T-helper 1 cell treated with Interleukin-12 subunit alpha and Interleukin-12 subunit beta and Interleukin-4 antibody, amounts not matched to agents 30 ng/mL and 1 ng/mL, for 36 hours (primary cell): ENCODE measurements around the gene PRDX5. TPM values are rescaled to one million over a fixed set of nuclear protein-coding genes. Genes with fewer than 3 reads are reported as not detected.

ENCODE experiments used
- intact Hi-C: fragments of 100-400 bp; cut with micrococcal nuclease; formaldehyde crosslinking; loops from one replicate; pipeline ENCODE4 v1.15.1; 2024
- total RNA-seq: library from RNA; stranded (reverse); gene quantifications from 2 replicates; pipeline ENCODE4 v1.2.3, GENCODE V29; 2022

PRDX5 gene
- total RNA-seq, 1 donor from 2014 or later: 101 TPM

GRCh38 chr11:64289002-64289564 is 28.8 kb upstream of the PRDX5 start:
- intact Hi-C loops: no loop called here

- intact Hi-C loops: no loop called here
These were observed 27.3 kb upstream of the PRDX5 start for GRCh38 chr11:64290352-64291261.

- intact Hi-C loops: no loop called here
These were observed 26.6 kb upstream of the PRDX5 start, which contains the start of gene KCNK4 for GRCh38 chr11:64291262-64291751. Gene KCNK4 (plus strand): TSS chr11:64291302. CDS start chr11:64293019, 1,717 bp downstream.

GRCh38 chr11:64291752-64292459 is 26.0 kb upstream of the PRDX5 start:
- intact Hi-C loops: no loop called here

GRCh38 chr11:64292460-64293254 is 25.3 kb upstream of the PRDX5 start:
- intact Hi-C loops: no loop called here

- intact Hi-C loops: no loop called here
These were observed 23.1 kb upstream of the PRDX5 start for GRCh38 chr11:64294774-64295173.

GRCh38 chr11:64295760-64296159 is 22.2 kb upstream of the PRDX5 start:
- intact Hi-C loops: no loop called here

- intact Hi-C loops: no loop called here
These were observed 21.7 kb upstream of the PRDX5 start for GRCh38 chr11:64296236-64296635.

GRCh38 chr11:64296830-64297698 is 20.9 kb upstream of the PRDX5 start:
- intact Hi-C loops: no loop called here

GRCh38 chr11:64297699-64298358 is 20.1 kb upstream of the PRDX5 start:
- intact Hi-C loops: no loop called here

- intact Hi-C loops: no loop called here
These were observed 18.7 kb upstream of the PRDX5 start for GRCh38 chr11:64298966-64299846.

GRCh38 chr11:64299847-64300648 is 17.9 kb upstream of the PRDX5 start, which contains the start of gene CATSPERZ:
Gene CATSPERZ (plus strand): TSS chr11:64300358. CDS start chr11:64300411, 53 bp downstream.
- intact Hi-C loops: no loop called here

- intact Hi-C loops: loop anchor here (1.0 to 2.0 kb wide), 3 partner anchors 52 to 303 kb away; partner anchors contain the start of gene PLCB3
These were observed 14.6 kb upstream of the PRDX5 start for GRCh38 chr11:64303109-64304031.

GRCh38 chr11:64304032-64304315 is 13.9 kb upstream of the PRDX5 start:
- intact Hi-C loops: loop anchor here (1.0 to 2.0 kb wide), 3 partner anchors 53 to 303 kb away; partner anchors contain the start of gene PLCB3

GRCh38 chr11:64304316-64305072 is 13.4 kb upstream of the PRDX5 start:
- intact Hi-C loops: loop anchor here (1.0 to 2.0 kb wide), 14 partner anchors 13 to 466 kb away; partner anchors contain the start of genes CCDC88B, COX8A, DNAJC4 and FKBP2
